ENCODE data around the gene SLC35B4.

SLC35B4 gene

DNA sequence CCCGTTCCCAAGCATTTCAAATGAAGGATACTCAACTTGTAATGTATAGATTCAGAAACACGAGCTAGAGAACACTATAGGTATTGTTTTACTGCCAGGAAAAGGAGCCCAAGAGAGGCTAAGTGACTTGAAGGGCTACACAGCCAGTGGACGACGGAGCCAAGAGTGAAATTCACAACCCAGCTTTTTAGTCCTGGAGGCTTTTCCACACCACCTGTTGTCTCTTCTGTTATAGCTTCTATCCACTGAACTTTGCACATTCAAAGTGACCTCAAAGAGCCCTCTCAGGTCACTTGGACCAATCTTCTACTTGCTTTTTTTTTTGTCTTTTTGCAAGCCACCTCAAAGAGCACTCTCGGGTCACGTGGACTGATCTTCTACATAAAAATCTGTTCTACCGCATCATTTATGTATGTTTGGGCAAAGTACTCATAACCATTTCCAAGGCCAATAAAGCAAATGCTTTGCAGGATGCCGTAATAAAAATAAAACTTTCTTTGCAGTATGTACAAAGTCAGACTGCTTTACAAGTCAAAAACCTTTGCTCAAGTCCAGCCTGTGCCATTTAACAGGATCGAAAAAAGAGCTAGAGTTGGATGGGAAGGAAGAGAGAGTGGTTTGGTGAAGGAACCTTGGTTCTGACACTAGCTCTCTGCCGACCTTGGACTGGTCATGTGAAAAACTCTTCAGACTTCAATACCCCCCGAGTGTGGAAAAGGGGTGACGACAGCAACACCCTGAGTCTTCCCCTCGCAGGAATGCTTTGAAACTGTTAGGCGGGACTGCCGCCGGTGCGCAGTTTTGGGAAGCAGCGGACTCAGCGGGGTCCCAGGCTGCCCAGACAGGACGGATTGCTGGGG, 821 bp downstream of the SLC35B4 start:
- no peak for TF ChIP-seq PPARA (CRISPR knock-in tag; IDR thresholded peaks at IDR 0.05; ENCODE audit: borderline replicate concordance)
- no peak for TF ChIP-seq ISL1 (CRISPR knock-in tag; IDR thresholded peaks at IDR 0.05)
- no peak for TF ChIP-seq TCF4 (CRISPR knock-in tag; IDR thresholded peaks at IDR 0.05; ENCODE audit: borderline replicate concordance)
- TF ChIP-seq CSDC2 (CRISPR knock-in tag; IDR thresholded peaks at IDR 0.05), result no peak
- TF ChIP-seq, protein P1, sequence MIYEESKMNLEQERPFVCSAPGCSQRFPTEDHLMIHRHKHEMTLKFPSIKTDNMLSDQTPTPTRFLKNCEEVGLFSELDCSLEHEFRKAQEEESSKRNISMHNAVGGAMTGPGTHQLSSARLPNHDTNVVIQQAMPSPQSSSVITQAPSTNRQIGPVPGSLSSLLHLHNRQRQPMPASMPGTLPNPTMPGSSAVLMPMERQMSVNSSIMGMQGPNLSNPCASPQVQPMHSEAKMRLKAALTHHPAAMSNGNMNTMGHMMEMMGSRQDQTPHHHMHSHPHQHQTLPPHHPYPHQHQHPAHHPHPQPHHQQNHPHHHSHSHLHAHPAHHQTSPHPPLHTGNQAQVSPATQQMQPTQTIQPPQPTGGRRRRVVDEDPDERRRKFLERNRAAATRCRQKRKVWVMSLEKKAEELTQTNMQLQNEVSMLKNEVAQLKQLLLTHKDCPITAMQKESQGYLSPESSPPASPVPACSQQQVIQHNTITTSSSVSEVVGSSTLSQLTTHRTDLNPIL (CRISPR knock-in tag; IDR thresholded peaks at IDR 0.05; ENCODE audit: low read depth), result no peak
- TF ChIP-seq, protein P2, sequence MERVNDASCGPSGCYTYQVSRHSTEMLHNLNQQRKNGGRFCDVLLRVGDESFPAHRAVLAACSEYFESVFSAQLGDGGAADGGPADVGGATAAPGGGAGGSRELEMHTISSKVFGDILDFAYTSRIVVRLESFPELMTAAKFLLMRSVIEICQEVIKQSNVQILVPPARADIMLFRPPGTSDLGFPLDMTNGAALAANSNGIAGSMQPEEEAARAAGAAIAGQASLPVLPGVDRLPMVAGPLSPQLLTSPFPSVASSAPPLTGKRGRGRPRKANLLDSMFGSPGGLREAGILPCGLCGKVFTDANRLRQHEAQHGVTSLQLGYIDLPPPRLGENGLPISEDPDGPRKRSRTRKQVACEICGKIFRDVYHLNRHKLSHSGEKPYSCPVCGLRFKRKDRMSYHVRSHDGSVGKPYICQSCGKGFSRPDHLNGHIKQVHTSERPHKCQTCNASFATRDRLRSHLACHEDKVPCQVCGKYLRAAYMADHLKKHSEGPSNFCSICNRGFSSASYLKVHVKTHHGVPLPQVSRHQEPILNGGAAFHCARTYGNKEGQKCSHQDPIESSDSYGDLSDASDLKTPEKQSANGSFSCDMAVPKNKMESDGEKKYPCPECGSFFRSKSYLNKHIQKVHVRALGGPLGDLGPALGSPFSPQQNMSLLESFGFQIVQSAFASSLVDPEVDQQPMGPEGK (CRISPR knock-in tag; IDR thresholded peaks at IDR 0.05; ENCODE audit: borderline replicate concordance), result no peak
- no peak for TF ChIP-seq ZFP3 (CRISPR knock-in tag; IDR thresholded peaks at IDR 0.05)
- TF ChIP-seq ZNF565 (CRISPR knock-in tag; conservative IDR thresholded peaks at IDR 0.05; ENCODE audit: low read depth), result no peak
- TF ChIP-seq, protein P3, sequence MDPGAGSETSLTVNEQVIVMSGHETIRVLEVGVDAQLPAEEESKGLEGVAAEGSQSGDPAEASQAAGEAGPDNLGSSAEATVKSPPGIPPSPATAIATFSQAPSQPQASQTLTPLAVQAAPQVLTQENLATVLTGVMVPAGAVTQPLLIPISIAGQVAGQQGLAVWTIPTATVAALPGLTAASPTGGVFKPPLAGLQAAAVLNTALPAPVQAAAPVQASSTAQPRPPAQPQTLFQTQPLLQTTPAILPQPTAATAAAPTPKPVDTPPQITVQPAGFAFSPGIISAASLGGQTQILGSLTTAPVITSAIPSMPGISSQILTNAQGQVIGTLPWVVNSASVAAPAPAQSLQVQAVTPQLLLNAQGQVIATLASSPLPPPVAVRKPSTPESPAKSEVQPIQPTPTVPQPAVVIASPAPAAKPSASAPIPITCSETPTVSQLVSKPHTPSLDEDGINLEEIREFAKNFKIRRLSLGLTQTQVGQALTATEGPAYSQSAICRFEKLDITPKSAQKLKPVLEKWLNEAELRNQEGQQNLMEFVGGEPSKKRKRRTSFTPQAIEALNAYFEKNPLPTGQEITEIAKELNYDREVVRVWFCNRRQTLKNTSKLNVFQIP (CRISPR knock-in tag; IDR thresholded peaks at IDR 0.05; ENCODE audit: borderline replicate concordance, low read depth), result no peak
- ATAC-seq, result peak; percentile 47

DNA sequence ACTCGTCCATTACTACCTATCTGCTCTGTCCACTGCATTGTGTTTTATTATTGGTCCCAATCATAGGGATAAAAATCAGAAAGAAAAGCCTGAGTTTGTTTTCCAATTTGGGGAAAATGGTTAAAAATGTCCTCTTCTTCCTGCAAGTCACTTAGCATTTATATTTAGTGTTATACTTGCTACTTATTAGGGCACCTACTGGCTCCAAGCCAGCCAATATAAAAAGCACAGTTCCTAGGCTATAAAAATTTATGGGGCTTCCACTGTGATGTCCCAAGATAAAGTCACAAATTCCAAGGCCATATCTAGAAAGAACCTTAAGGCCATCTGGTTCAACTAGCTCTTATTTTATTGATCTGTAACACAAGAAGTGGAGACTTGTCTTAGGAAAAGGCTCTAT, 3.2 kb downstream of the SLC35B4 start:
- ATAC-seq, result no peak
- TF ChIP-seq ZFP3 (CRISPR knock-in tag; IDR thresholded peaks at IDR 0.05), result no peak
- TF ChIP-seq CSDC2 (CRISPR knock-in tag; IDR thresholded peaks at IDR 0.05), result no peak
- TF ChIP-seq TOX (CRISPR knock-in tag; IDR thresholded peaks at IDR 0.05; ENCODE audit: borderline replicate concordance), result no peak

DNA sequence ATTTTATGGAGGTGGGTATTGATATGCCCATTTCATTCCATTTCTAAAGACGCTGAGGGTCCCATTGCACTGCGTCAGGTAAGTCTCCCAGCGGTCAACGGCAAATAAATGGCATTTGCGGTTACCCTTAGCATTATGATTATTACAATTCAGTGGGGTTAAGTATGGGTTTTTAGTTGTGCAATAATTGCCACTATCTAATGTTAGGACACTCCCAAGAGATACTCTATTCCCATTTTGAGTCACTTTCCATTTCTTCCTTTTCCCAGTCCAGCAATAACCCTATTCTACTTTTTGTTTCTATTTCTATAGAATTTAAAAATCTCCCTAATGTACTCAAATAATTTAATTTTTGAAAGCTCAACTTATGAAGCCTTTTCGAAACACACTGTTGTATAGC, 4.0 kb downstream of the SLC35B4 start:
- TF ChIP-seq, protein P2 (CRISPR knock-in tag; IDR thresholded peaks at IDR 0.05; ENCODE audit: borderline replicate concordance), result no peak
- TF ChIP-seq PPARA (CRISPR knock-in tag; IDR thresholded peaks at IDR 0.05; ENCODE audit: borderline replicate concordance) (no peak), CSDC2 (CRISPR knock-in tag; IDR thresholded peaks at IDR 0.05) (no peak), ZNF8 (CRISPR knock-in tag; IDR thresholded peaks at IDR 0.05) (no peak), ARNTL (CRISPR knock-in tag; IDR thresholded peaks at IDR 0.05; ENCODE audit: borderline replicate concordance, low read depth) (no peak), TOX (CRISPR knock-in tag; IDR thresholded peaks at IDR 0.05; ENCODE audit: borderline replicate concordance) (no peak), SNAI2 (CRISPR knock-in tag; IDR thresholded peaks at IDR 0.05) (no peak), ISL1 (CRISPR knock-in tag; IDR thresholded peaks at IDR 0.05) (no peak), ZC3H10 (CRISPR knock-in tag; IDR thresholded peaks at IDR 0.05) (no peak), ZNF565 (CRISPR knock-in tag; conservative IDR thresholded peaks at IDR 0.05; ENCODE audit: low read depth) (no peak), BACH2 (CRISPR knock-in tag; IDR thresholded peaks at IDR 0.05; ENCODE audit: borderline replicate concordance) (no peak), RARB (CRISPR knock-in tag; IDR thresholded peaks at IDR 0.05) (no peak), ZFP3 (CRISPR knock-in tag; IDR thresholded peaks at IDR 0.05) (no peak), GLIS3 (CRISPR knock-in tag; IDR thresholded peaks at IDR 0.05) (no peak), TCF4 (CRISPR knock-in tag; IDR thresholded peaks at IDR 0.05; ENCODE audit: borderline replicate concordance) (no peak)
- TF ChIP-seq, protein P4, sequence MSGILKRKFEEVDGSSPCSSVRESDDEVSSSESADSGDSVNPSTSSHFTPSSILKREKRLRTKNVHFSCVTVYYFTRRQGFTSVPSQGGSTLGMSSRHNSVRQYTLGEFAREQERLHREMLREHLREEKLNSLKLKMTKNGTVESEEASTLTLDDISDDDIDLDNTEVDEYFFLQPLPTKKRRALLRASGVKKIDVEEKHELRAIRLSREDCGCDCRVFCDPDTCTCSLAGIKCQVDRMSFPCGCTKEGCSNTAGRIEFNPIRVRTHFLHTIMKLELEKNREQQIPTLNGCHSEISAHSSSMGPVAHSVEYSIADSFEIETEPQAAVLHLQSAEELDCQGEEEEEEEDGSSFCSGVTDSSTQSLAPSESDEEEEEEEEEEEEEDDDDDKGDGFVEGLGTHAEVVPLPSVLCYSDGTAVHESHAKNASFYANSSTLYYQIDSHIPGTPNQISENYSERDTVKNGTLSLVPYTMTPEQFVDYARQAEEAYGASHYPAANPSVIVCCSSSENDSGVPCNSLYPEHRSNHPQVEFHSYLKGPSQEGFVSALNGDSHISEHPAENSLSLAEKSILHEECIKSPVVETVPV (CRISPR knock-in tag; IDR thresholded peaks at IDR 0.05), result no peak
- TF ChIP-seq, protein P1 (CRISPR knock-in tag; IDR thresholded peaks at IDR 0.05; ENCODE audit: low read depth), result no peak
- TF ChIP-seq, protein P5, sequence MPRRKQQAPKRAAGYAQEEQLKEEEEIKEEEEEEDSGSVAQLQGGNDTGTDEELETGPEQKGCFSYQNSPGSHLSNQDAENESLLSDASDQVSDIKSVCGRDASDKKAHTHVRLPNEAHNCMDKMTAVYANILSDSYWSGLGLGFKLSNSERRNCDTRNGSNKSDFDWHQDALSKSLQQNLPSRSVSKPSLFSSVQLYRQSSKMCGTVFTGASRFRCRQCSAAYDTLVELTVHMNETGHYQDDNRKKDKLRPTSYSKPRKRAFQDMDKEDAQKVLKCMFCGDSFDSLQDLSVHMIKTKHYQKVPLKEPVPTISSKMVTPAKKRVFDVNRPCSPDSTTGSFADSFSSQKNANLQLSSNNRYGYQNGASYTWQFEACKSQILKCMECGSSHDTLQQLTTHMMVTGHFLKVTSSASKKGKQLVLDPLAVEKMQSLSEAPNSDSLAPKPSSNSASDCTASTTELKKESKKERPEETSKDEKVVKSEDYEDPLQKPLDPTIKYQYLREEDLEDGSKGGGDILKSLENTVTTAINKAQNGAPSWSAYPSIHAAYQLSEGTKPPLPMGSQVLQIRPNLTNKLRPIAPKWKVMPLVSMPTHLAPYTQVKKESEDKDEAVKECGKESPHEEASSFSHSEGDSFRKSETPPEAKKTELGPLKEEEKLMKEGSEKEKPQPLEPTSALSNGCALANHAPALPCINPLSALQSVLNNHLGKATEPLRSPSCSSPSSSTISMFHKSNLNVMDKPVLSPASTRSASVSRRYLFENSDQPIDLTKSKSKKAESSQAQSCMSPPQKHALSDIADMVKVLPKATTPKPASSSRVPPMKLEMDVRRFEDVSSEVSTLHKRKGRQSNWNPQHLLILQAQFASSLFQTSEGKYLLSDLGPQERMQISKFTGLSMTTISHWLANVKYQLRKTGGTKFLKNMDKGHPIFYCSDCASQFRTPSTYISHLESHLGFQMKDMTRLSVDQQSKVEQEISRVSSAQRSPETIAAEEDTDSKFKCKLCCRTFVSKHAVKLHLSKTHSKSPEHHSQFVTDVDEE (CRISPR knock-in tag; IDR thresholded peaks at IDR 0.05), result no peak
- TF ChIP-seq, protein P3 (CRISPR knock-in tag; IDR thresholded peaks at IDR 0.05; ENCODE audit: borderline replicate concordance, low read depth), result no peak

More for the DNA sequence above, 4.0 kb downstream of the SLC35B4 start:
- ATAC-seq, result no peak

Data from SK-N-SH treated with all-trans-retinoic acid at 6 μM for 48 hours (cell line).